OCI-LY7 (cell line): ENCODE measurements around the gene PITPNM1.

Experiments used
- CTCF ChIP-seq: fragments of 200-600 bp; sonication (generic); conservative IDR thresholded peaks from 2 replicates; pipeline ENCODE4 v1.5.1; 2014; ENCODE audit warnings: mild to moderate bottlenecking, antibody characterized with exemption, low read length, moderate library complexity, mixed read lengths
- EZH2phosphoT487 ChIP-seq: fragments of 200-600 bp; sonication (generic); IDR thresholded peaks from 2 replicates; pipeline ENCODE4 v1.6.1; 2018; ENCODE audit warnings: low read depth, borderline replicate concordance, mild to moderate bottlenecking, mixed run types, antibody characterized with exemption, low read length, moderate library complexity, mixed read lengths

GRCh38 chr11:67463680-67464410 lies 41.3 kb downstream of the PITPNM1 start:
- TF ChIP-seq CTCF (no peak), EZH2phosphoT487 (no peak)
